ENCODE results near the gene TFB2M.

DNA sequence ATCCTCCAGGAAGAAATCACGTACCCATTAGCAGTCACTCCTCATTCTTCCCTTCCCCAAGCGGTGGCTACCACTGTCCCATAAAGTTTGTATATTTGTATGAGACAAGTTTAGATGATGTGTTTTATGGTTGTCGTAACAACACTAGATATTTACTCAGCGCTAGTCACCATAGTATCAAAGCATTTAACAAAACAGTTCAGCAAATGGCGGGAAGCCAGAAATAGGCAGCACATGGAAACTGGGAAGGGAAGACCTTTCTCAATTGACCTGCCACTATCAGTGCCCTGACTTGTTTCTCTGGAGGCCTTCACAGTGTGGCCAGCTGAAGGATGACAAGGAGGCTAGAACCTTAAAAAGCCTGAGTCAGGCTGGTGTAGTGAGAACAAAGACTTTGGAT, 31.3 kb upstream of the TFB2M start:
- TF ChIP-seq POLR2A (IDR thresholded peaks at IDR 0.05; ENCODE audit: low read length): no peak
- no peak for TF ChIP-seq GATA1 (IDR thresholded peaks at IDR 0.05; ENCODE audit: low read depth, low read length)
